Measurements from ENCODE around the gene SYNE1.

SYNE1 gene

DNA sequence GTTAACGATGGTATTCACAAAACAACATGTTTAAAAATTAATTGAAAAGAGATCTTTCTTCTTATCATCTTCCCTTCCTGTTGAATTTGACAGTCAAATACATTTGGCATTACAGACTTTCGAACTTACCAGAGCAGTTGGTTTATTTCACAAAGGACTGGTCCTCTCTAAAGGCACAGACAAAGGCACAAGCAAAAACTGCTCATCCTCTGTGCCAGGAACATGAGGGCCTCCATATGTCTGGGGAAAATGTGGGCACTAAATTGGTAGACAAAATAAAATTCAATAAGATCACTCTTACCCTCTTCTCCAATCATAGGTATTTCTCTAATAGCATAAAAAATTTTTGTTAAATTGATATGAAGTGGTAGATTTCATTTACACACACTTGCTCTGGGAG, 40.4 kb downstream of the SYNE1 start:
- Histone ChIP-seq H3K9me3 (ENCODE audit: control insufficient read depth in 5 of 5, low read length in 5 of 5) (no peaks in the 10 kb centered on the region), H3K27ac (ENCODE audit: low read depth, low read length) (no peak overlapping the region), H3K4me3 (ENCODE audit: low read depth in 1 of 5, low read length in 5 of 5) (no peak overlapping the region), H3K9ac (ENCODE audit: low read length in 5 of 5) (no peak overlapping the region), H3K4me1 (ENCODE audit: control insufficient read depth in 5 of 5, insufficient read depth in 5 of 5, low read length in 5 of 5) (peaks cover 0 to 7% (median 0%) of the 10 kb centered on the region in 5 donors), H3K27me3 (ENCODE audit: control insufficient read depth in 5 of 5, insufficient read depth in 4 of 5, low read length in 5 of 5) (no peaks in the 10 kb centered on the region), H3K36me3 (ENCODE audit: control insufficient read depth in 5 of 5, insufficient read depth in 5 of 5, low read length in 5 of 5) (no peaks in the 10 kb centered on the region)

DNA sequence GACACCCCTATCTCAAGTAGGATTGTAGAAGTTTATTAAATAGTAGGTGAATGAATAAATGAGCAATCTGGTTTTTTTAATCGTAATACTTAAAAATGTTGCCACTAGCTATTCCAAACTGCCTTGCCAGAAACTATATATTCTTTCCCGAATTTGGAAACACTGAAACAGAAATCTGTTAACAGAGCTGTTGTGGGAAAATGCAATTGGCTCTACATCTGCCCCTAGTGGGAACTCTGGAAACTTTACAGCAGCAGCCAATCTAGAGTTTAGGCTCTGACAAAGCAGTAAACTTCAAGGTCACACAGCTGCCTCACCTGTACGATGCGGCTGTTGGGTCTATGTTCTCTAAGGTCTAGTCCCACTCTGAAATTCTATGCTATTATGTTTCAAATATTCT, 41.7 kb downstream of the SYNE1 start:
- Histone ChIP-seq H3K27ac (ENCODE audit: low read depth, low read length) (no peak overlapping the region), H3K27me3 (ENCODE audit: control insufficient read depth in 5 of 5, insufficient read depth in 4 of 5, low read length in 5 of 5) (no peaks in the 10 kb centered on the region), H3K36me3 (ENCODE audit: control insufficient read depth in 5 of 5, insufficient read depth in 5 of 5, low read length in 5 of 5) (no peaks in the 10 kb centered on the region), H3K9me3 (ENCODE audit: control insufficient read depth in 5 of 5, low read length in 5 of 5) (no peaks in the 10 kb centered on the region), H3K9ac (ENCODE audit: low read length in 5 of 5) (no peak overlapping the region), H3K4me3 (ENCODE audit: low read depth in 1 of 5, low read length in 5 of 5) (no peak overlapping the region), H3K4me1 (ENCODE audit: control insufficient read depth in 5 of 5, insufficient read depth in 5 of 5, low read length in 5 of 5) (peaks cover 0 to 7% (median 0%) of the 10 kb centered on the region in 5 donors)

DNA sequence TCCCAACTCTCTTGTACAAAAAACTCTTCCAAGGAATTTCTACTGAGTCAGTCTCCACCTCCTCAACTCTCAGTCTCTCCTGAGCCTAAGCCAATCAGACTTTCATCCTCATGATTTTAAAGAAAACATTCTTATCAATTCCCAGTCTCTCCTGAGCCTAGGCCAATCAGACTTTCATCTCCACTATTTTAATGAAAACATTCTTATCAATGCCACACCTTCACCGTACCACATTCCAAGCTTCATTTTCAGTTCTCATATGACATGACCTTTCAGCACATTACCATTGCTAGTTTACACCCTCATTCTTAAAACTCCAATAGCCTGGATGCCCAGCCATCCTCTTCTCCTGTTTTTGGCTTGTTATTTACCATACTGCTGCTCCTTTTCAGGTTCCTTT, 42.5 kb downstream of the SYNE1 start:
- Histone ChIP-seq H3K27me3 (ENCODE audit: control insufficient read depth in 5 of 5, insufficient read depth in 4 of 5, low read length in 5 of 5) (no peaks in the 10 kb centered on the region), H3K4me1 (ENCODE audit: control insufficient read depth in 5 of 5, insufficient read depth in 5 of 5, low read length in 5 of 5) (peaks cover 0 to 5% (median 0%) of the 10 kb centered on the region in 5 donors), H3K36me3 (ENCODE audit: control insufficient read depth in 5 of 5, insufficient read depth in 5 of 5, low read length in 5 of 5) (no peaks in the 10 kb centered on the region), H3K4me3 (ENCODE audit: low read depth in 1 of 5, low read length in 5 of 5) (no peak overlapping the region), H3K27ac (ENCODE audit: low read depth, low read length) (no peak overlapping the region), H3K9ac (ENCODE audit: low read length in 5 of 5) (no peak overlapping the region), H3K9me3 (ENCODE audit: control insufficient read depth in 5 of 5, low read length in 5 of 5) (no peaks in the 10 kb centered on the region)

DNA sequence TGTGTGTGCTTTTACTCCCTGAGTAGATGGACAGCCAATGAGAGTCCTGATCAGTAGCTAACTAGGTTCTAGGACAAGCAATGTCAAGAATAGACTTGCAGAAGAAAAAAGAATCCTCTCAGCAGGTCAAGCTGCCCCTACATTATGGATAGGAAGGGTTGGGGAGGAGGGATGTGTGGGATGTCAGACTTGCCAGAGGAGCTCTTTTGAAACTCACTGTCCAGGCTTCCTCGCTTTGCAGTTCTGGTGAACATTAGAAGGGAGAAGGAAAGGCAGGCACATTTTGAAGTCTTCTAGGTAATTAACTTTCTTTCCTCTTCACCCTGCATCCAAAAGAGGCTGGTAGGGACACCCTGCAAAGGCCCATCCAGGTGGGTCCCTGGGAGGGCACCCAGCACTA, 48.7 kb downstream of the SYNE1 start:
- no peaks in the 10 kb centered on the region for H3K4me1 ChIP-seq (ENCODE audit: control insufficient read depth in 5 of 5, insufficient read depth in 5 of 5, low read length in 5 of 5)
- H3K9ac ChIP-seq (ENCODE audit: low read length in 5 of 5) = no peak overlapping the region
- H3K36me3 ChIP-seq (ENCODE audit: control insufficient read depth in 5 of 5, insufficient read depth in 5 of 5, low read length in 5 of 5) = no peaks in the 10 kb centered on the region
- no peak overlapping the region for H3K4me3 ChIP-seq (ENCODE audit: low read depth in 1 of 5, low read length in 5 of 5)
- H3K27me3 ChIP-seq (ENCODE audit: control insufficient read depth in 5 of 5, insufficient read depth in 4 of 5, low read length in 5 of 5) = no peaks in the 10 kb centered on the region
- no peak overlapping the region for H3K27ac ChIP-seq (ENCODE audit: low read depth, low read length)
- H3K9me3 ChIP-seq (ENCODE audit: control insufficient read depth in 5 of 5, low read length in 5 of 5) = no peaks in the 10 kb centered on the region

DNA sequence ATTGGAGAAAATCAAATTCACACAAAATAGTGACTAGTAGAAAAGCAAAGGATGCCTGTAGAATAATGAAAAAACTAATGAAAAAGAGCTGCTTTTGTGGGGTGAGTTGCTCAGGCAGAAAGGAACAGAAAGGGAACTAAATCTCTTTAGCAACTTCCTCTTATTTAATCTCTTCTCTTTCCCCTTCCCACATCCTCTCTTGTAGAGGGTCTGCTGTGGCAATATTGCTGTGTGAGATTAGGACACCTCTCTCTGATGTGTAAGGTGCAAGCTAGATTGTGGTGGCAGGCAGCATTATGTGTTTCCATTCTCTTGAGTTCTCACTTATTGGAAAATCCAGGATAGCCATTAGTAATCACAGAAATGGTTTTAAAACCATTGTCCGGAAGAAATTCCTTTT, 49.7 kb downstream of the SYNE1 start:
- H3K4me3 ChIP-seq (ENCODE audit: low read depth in 1 of 5, low read length in 5 of 5) = no peak overlapping the region
- H3K9me3 ChIP-seq (ENCODE audit: control insufficient read depth in 5 of 5, low read length in 5 of 5) = no peaks in the 10 kb centered on the region
- H3K27me3 ChIP-seq (ENCODE audit: control insufficient read depth in 5 of 5, insufficient read depth in 4 of 5, low read length in 5 of 5) = no peaks in the 10 kb centered on the region
- H3K36me3 ChIP-seq (ENCODE audit: control insufficient read depth in 5 of 5, insufficient read depth in 5 of 5, low read length in 5 of 5) = no peaks in the 10 kb centered on the region
- no peak overlapping the region for H3K9ac ChIP-seq (ENCODE audit: low read length in 5 of 5)
- no peaks in the 10 kb centered on the region for H3K4me1 ChIP-seq (ENCODE audit: control insufficient read depth in 5 of 5, insufficient read depth in 5 of 5, low read length in 5 of 5)
- H3K27ac ChIP-seq (ENCODE audit: low read depth, low read length) = no peak overlapping the region

DNA sequence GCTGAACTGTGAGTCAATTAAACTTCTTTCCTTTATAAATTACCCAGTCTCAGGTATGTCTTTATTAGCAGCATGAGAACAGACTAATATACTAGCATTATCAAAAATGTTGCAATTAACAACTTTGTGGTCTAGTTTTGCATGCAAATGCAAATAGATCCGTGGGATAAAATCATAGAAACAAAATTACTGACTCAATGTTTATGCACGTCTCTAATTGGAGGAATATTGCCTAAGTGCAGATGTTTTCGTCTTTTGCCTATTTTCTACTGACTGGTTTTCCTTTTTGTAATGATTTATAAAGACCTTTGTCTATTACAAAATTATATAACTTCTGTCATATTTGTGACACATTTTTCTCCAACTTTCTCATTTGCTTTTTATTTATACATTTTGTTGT, 51.9 kb downstream of the SYNE1 start:
- H3K9me3 ChIP-seq (ENCODE audit: control insufficient read depth in 5 of 5, low read length in 5 of 5) = no peaks in the 10 kb centered on the region
- no peaks in the 10 kb centered on the region for H3K27me3 ChIP-seq (ENCODE audit: control insufficient read depth in 5 of 5, insufficient read depth in 4 of 5, low read length in 5 of 5)
- no peaks in the 10 kb centered on the region for H3K4me1 ChIP-seq (ENCODE audit: control insufficient read depth in 5 of 5, insufficient read depth in 5 of 5, low read length in 5 of 5)
- no peak overlapping the region for H3K4me3 ChIP-seq (ENCODE audit: low read depth in 1 of 5, low read length in 5 of 5)
- no peaks in the 10 kb centered on the region for H3K36me3 ChIP-seq (ENCODE audit: control insufficient read depth in 5 of 5, insufficient read depth in 5 of 5, low read length in 5 of 5)
- H3K9ac ChIP-seq (ENCODE audit: low read length in 5 of 5) = no peak overlapping the region
- H3K27ac ChIP-seq (ENCODE audit: low read depth, low read length) = no peak overlapping the region

DNA sequence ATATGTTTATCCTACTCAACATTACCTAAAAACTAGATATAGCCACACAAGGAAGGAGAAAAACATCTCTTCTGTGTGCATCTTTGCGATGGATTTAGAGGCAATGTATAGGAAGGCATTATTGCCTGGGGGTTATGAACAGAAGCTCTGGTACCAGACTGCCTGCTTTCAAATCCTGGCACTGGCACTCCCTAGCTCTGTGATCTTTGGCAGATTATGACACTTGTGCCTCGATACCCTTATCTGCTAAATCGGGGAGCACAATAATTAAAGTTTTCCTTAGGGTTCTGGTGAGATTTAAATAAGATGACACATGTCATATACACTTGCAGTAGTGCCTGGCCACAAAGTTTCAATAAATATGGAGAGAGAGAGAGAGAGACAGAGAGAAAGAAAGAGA, 53.3 kb downstream of the SYNE1 start:
- Histone ChIP-seq H3K9ac (ENCODE audit: low read length in 5 of 5) (no peak overlapping the region), H3K9me3 (ENCODE audit: control insufficient read depth in 5 of 5, low read length in 5 of 5) (no peaks in the 10 kb centered on the region), H3K36me3 (ENCODE audit: control insufficient read depth in 5 of 5, insufficient read depth in 5 of 5, low read length in 5 of 5) (no peaks in the 10 kb centered on the region), H3K4me3 (ENCODE audit: low read depth in 1 of 5, low read length in 5 of 5) (no peak overlapping the region), H3K27me3 (ENCODE audit: control insufficient read depth in 5 of 5, insufficient read depth in 4 of 5, low read length in 5 of 5) (no peaks in the 10 kb centered on the region), H3K4me1 (ENCODE audit: control insufficient read depth in 5 of 5, insufficient read depth in 5 of 5, low read length in 5 of 5) (no peaks in the 10 kb centered on the region), H3K27ac (ENCODE audit: low read depth, low read length) (no peak overlapping the region)

DNA sequence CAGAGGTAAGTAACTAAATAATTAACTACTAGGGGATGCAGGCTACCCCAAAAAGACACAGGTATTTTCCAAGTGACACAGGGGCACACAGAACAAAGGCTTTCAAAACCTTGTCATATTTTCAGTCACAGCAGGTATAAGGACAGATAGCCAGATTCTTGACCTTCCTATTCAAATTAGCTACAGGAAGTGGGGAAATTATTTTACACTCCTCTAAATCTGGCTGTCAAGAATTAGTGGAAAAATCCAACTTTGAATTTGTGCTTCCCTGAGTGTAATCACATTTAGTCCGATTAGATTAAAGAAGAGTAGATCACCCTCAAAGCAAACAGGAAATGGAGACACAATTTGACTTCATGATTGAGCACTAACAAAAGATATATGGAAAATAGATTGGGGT, 60.6 kb downstream of the SYNE1 start:
- Histone ChIP-seq H3K36me3 (ENCODE audit: control insufficient read depth in 5 of 5, insufficient read depth in 5 of 5, low read length in 5 of 5) (no peaks in the 10 kb centered on the region), H3K27me3 (ENCODE audit: control insufficient read depth in 5 of 5, insufficient read depth in 4 of 5, low read length in 5 of 5) (no peaks in the 10 kb centered on the region), H3K4me1 (ENCODE audit: control insufficient read depth in 5 of 5, insufficient read depth in 5 of 5, low read length in 5 of 5) (peaks cover 0 to 21% (median 11%) of the 10 kb centered on the region in 5 donors), H3K4me3 (ENCODE audit: low read depth in 1 of 5, low read length in 5 of 5) (no peak overlapping the region), H3K27ac (ENCODE audit: low read depth, low read length) (no peak overlapping the region), H3K9ac (ENCODE audit: low read length in 5 of 5) (no peak overlapping the region), H3K9me3 (ENCODE audit: control insufficient read depth in 5 of 5, low read length in 5 of 5) (no peaks in the 10 kb centered on the region)

DNA sequence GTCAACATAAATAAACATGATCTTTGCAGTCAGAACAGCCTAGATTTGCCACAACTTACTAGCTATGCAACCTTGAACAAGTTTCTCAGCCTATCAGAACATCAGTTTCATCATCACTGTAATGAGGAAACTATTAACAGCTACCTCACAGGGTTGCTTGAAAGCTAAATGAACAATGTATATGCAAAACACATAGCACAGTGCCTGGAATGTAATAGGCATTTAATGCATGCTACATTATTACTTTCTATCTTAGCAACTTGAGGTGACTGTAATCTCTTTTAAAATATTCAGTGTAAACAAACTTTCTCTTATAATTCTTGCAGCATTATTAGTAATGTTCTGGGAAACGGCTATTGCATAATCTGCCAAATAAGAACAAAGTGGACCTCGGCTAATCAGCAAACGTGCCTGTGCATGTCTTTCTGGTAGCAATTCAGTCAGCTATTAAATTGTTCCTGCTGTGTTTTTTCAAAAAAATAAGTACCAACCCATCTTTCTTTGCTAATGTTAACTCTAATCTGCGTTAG, 61.5 kb downstream of the SYNE1 start:
- Histone ChIP-seq H3K9me3 (ENCODE audit: control insufficient read depth in 5 of 5, low read length in 5 of 5) (no peaks in the 10 kb centered on the region), H3K27me3 (ENCODE audit: control insufficient read depth in 5 of 5, insufficient read depth in 4 of 5, low read length in 5 of 5) (no peaks in the 10 kb centered on the region), H3K4me1 (ENCODE audit: control insufficient read depth in 5 of 5, insufficient read depth in 5 of 5, low read length in 5 of 5) (peaks cover 0 to 27% (median 11%) of the 10 kb centered on the region in 5 donors), H3K27ac (ENCODE audit: low read depth, low read length) (no peak overlapping the region), H3K4me3 (ENCODE audit: low read depth in 1 of 5, low read length in 5 of 5) (peak overlapping the region in 1 of 5 donors; percentile 2), H3K9ac (ENCODE audit: low read length in 5 of 5) (no peak overlapping the region), H3K36me3 (ENCODE audit: control insufficient read depth in 5 of 5, insufficient read depth in 5 of 5, low read length in 5 of 5) (no peaks in the 10 kb centered on the region)

DNA sequence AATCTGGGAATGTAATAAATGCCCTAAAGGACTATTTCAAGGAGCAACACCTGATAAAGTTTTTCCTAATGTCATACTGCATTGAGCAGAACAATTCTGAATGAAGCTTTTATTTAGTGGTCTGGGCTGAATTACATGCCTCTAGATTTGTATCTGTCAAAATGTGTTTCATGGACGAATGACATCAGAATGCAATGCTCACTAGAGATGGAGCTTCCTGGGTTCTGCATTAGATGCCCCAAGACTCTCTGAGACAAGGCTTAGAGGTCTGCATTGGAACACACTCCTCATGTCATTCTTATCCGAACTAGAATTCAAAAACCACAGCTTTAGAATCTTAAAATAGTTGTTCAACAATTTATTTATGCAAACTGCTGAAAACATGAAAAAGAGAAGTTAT, 62.0 kb downstream of the SYNE1 start:
- H3K4me3 ChIP-seq (ENCODE audit: low read depth in 1 of 5, low read length in 5 of 5) = no peak overlapping the region
- H3K9ac ChIP-seq (ENCODE audit: low read length in 5 of 5) = no peak overlapping the region
- H3K9me3 ChIP-seq (ENCODE audit: control insufficient read depth in 5 of 5, low read length in 5 of 5) = no peaks in the 10 kb centered on the region
- H3K4me1 ChIP-seq (ENCODE audit: control insufficient read depth in 5 of 5, insufficient read depth in 5 of 5, low read length in 5 of 5) = peaks cover 0 to 31% (median 11%) of the 10 kb centered on the region in 5 donors
- no peaks in the 10 kb centered on the region for H3K27me3 ChIP-seq (ENCODE audit: control insufficient read depth in 5 of 5, insufficient read depth in 4 of 5, low read length in 5 of 5)
- no peaks in the 10 kb centered on the region for H3K36me3 ChIP-seq (ENCODE audit: control insufficient read depth in 5 of 5, insufficient read depth in 5 of 5, low read length in 5 of 5)
- no peak overlapping the region for H3K27ac ChIP-seq (ENCODE audit: low read depth, low read length)

DNA sequence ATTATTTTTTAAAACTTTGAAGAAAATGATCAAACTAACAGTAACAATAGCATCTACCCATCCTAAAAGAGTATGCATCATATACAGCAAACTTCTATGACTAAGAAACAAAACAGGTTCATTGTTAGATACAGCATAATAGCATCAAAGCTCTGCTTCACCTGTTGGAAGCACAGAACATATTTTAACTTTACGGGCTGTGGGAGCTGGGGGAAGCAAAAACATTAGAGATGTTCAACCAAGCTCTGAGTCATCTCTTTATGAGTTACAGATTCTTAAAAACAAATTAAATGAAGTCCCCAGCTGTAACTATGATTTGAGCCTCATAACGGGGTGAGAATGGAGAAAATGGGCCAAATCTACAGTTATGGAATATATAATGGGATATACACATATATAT, 63.4 kb downstream of the SYNE1 start:
- Histone ChIP-seq H3K36me3 (ENCODE audit: control insufficient read depth in 5 of 5, insufficient read depth in 5 of 5, low read length in 5 of 5) (no peaks in the 10 kb centered on the region), H3K27me3 (ENCODE audit: control insufficient read depth in 5 of 5, insufficient read depth in 4 of 5, low read length in 5 of 5) (no peaks in the 10 kb centered on the region), H3K9ac (ENCODE audit: low read length in 5 of 5) (no peak overlapping the region), H3K27ac (ENCODE audit: low read depth, low read length) (no peak overlapping the region), H3K4me1 (ENCODE audit: control insufficient read depth in 5 of 5, insufficient read depth in 5 of 5, low read length in 5 of 5) (peaks cover 0 to 31% (median 11%) of the 10 kb centered on the region in 5 donors), H3K9me3 (ENCODE audit: control insufficient read depth in 5 of 5, low read length in 5 of 5) (no peaks in the 10 kb centered on the region), H3K4me3 (ENCODE audit: low read depth in 1 of 5, low read length in 5 of 5) (no peak overlapping the region)

Data from subcutaneous abdominal adipose tissue (tissue), 5 donors.